Measurements from ENCODE around the gene RPS5.

DNA sequence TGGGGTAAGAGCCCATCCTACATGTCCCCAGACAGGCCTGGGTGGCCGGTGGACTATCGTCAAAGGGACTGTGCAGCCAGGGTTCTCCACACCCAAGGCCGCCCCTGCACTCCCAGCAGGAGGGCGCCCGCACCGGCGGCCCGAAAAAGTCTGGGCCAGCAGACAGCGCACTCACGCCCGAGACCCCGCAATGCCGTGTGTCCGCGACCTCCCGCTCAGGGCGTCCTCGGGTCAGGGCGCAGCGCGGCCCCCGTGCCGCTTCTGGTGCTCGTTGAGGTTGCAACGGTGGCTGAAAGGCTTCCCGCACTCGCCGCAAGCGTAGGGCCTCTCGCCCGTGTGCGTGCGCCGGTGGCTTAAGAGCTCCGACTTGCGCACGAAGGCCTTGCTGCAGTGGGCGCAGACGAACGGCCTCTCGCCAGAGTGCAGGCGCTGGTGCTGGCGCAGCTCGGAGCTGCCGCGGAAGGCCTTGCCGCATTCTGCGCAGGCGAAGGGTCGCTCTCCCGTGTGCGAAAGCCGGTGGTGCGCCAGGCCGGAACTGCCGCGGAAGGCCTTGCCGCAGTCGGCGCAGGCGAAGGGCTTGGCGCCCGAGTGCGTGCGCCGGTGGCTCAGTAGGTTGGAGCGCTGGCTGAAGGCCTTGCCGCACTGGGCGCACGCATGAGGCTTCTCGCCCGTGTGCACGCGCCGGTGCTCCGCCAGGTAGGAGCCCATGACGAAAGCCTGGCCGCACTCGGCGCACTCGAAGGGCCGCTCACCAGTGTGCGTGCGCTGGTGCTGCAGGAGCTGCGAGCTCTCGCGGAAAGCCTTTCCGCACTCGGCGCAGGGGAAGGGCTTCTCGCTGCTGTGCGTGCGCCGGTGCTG lies 30.9 kb upstream of the RPS5 start:
- TF ChIP-seq, protein P1, sequence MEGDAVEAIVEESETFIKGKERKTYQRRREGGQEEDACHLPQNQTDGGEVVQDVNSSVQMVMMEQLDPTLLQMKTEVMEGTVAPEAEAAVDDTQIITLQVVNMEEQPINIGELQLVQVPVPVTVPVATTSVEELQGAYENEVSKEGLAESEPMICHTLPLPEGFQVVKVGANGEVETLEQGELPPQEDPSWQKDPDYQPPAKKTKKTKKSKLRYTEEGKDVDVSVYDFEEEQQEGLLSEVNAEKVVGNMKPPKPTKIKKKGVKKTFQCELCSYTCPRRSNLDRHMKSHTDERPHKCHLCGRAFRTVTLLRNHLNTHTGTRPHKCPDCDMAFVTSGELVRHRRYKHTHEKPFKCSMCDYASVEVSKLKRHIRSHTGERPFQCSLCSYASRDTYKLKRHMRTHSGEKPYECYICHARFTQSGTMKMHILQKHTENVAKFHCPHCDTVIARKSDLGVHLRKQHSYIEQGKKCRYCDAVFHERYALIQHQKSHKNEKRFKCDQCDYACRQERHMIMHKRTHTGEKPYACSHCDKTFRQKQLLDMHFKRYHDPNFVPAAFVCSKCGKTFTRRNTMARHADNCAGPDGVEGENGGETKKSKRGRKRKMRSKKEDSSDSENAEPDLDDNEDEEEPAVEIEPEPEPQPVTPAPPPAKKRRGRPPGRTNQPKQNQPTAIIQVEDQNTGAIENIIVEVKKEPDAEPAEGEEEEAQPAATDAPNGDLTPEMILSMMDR (IDR thresholded peaks at IDR 0.05; ENCODE audit: low read length) = no peak
- TF ChIP-seq EZH2phosphoT487 (IDR thresholded peaks at IDR 0.05; ENCODE audit: low read length) = no peak
- TF ChIP-seq EZH2 (optimal IDR thresholded peaks at IDR 0.05; ENCODE audit: low read depth, low read length) = no peak
